DMS53 treated with DMSO at 0.1 percent for 48 hours (cell line): ENCODE measurements around the gene RSPH6A.

Source experiments
- DNase-seq: peaks from one replicate; lab custom pipeline; 2025; ENCODE audit not compliant: unreplicated experiment; lab: John Stamatoyannopoulos, UW

RSPH6A gene

GRCh38 chr19:45781214-45782161 lies 33.6 kb downstream of the RSPH6A start:
- peak; percentile 76 for DNase-seq

- no peak for DNase-seq
These were observed 34.5 kb downstream of the RSPH6A start for GRCh38 chr19:45780448-45781213.

GRCh38 chr19:45780146-45780447 lies 35.0 kb downstream of the RSPH6A start:
- DNase-seq, result no peak

- no peak for DNase-seq
These were observed 35.6 kb downstream of the RSPH6A start for GRCh38 chr19:45779231-45780145.

GRCh38 chr19:45778010-45778661 lies 37.0 kb downstream of the RSPH6A start:
- DNase-seq, result no peak

- no peak for DNase-seq
These were observed 37.6 kb downstream of the RSPH6A start for GRCh38 chr19:45777395-45777961.

GRCh38 chr19:45774765-45775164 lies 40.3 kb downstream of the RSPH6A start:
- DNase-seq, result no peak

GRCh38 chr19:45773384-45773783 lies 41.7 kb downstream of the RSPH6A start:
- DNase-seq, result peak; percentile 38

GRCh38 chr19:45772912-45773311 lies 42.2 kb downstream of the RSPH6A start:
- no peak for DNase-seq

- peak; percentile 41 for DNase-seq
These were observed 42.8 kb downstream of the RSPH6A start for GRCh38 chr19:45772130-45772840.

- DNase-seq, result peak; percentile 58
These were observed 43.7 kb downstream of the RSPH6A start for GRCh38 chr19:45771311-45771933.

GRCh38 chr19:45770192-45771101 lies 44.7 kb downstream of the RSPH6A start:
- DNase-seq, result peak; percentile 98

GRCh38 chr19:45769821-45770191 lies 45.3 kb downstream of the RSPH6A start:
- DNase-seq, result peak; percentile 53

GRCh38 chr19:45768984-45769782 lies 45.9 kb downstream of the RSPH6A start, which contains the start of gene SIX5:
Gene SIX5 (minus strand): TSS chr19:45769252. CDS start chr19:45768844, 408 bp downstream.
- peak; percentile 94 for DNase-seq

GRCh38 chr19:45768655-45768983 lies 46.5 kb downstream of the RSPH6A start:
- DNase-seq, result no peak

- peak; percentile 29 for DNase-seq
These were observed 47.0 kb downstream of the RSPH6A start for GRCh38 chr19:45767881-45768654.
